Loucy (cell line): ENCODE data around the gene SLC17A2.

ENCODE experiments used
- H2AFZ ChIP-seq: fragments of 200-600 bp; sonication (generic); 2 replicates; pipeline ENCODE4 v1.6.0; 2016; ENCODE audit warnings: antibody characterized with exemption, mild to moderate bottlenecking, low read length, moderate library complexity
- H3F3A ChIP-seq: fragments of 200-600 bp; 2 replicates; pipeline ENCODE4 v1.6.0; 2016; ENCODE audit warnings: antibody characterized with exemption, low read depth, mild to moderate bottlenecking
- H3K27me3 ChIP-seq: fragments of 200-600 bp; sonication (generic); 2 replicates; pipeline ENCODE4 v1.6.1; 2014; ENCODE audit warnings: low read length, mild to moderate bottlenecking; ENCODE audit not compliant: insufficient read depth, poor library complexity, severe bottlenecking
- H3K36me3 ChIP-seq: fragments of 200-600 bp; sonication (generic); 2 replicates; pipeline ENCODE4 v1.6.1; 2016; ENCODE audit warnings: low read length; ENCODE audit not compliant: insufficient read depth
- H3K4me1 ChIP-seq: fragments of 200-600 bp; sonication (generic); 2 replicates; pipeline ENCODE4 v1.5.1; 2014; ENCODE audit warnings: low read length, mild to moderate bottlenecking; ENCODE audit not compliant: insufficient read depth, poor library complexity, severe bottlenecking
- H3K4me2 ChIP-seq: fragments of 200-600 bp; sonication (generic); 2 replicates; pipeline ENCODE4 v1.6.0; 2014; ENCODE audit warnings: antibody characterized with exemption, low read length, low read depth, mild to moderate bottlenecking; ENCODE audit not compliant: poor library complexity, severe bottlenecking
- H3K4me3 ChIP-seq: fragments of 200-600 bp; sonication (generic); 2 replicates; pipeline ENCODE4 v1.5.1; 2014; ENCODE audit warnings: low read length, mild to moderate bottlenecking, mixed read lengths; ENCODE audit not compliant: poor library complexity, severe bottlenecking
- H3K79me2 ChIP-seq: fragments of 200-600 bp; sonication (generic); 2 replicates; pipeline ENCODE4 v1.6.1; 2014; ENCODE audit warnings: low read length; ENCODE audit not compliant: insufficient read depth
- H3K9ac ChIP-seq: fragments of 200-600 bp; sonication (generic); 2 replicates; pipeline ENCODE4 v1.6.0; 2014; ENCODE audit warnings: mild to moderate bottlenecking, low read depth, low read length, moderate library complexity; ENCODE audit not compliant: poor library complexity, severe bottlenecking
- H3K9me2 ChIP-seq: fragments of 200-600 bp; sonication (generic); replicated peaks from 2 replicates; pipeline ENCODE4 v1.6.1; 2016; ENCODE audit warnings: low read depth, low read length, mixed read lengths
- H3K9me3 ChIP-seq: fragments of 200-600 bp; sonication (generic); 2 replicates; pipeline ENCODE4 v1.6.1; 2014; ENCODE audit warnings: mild to moderate bottlenecking, antibody characterized with exemption, low read length, low read depth; ENCODE audit not compliant: insufficient read depth
- H4K20me1 ChIP-seq: fragments of 200-600 bp; sonication (generic); 2 replicates; pipeline ENCODE4 v1.6.0; 2014; ENCODE audit warnings: antibody characterized with exemption, low read length, mild to moderate bottlenecking; ENCODE audit not compliant: insufficient read depth, poor library complexity, severe bottlenecking
- EZH2phosphoT487 ChIP-seq: fragments of 200-600 bp; IDR thresholded peaks from 2 replicates; pipeline ENCODE4 v1.6.1; 2018; ENCODE audit warnings: antibody characterized with exemption, mild to moderate bottlenecking, moderate library complexity, borderline replicate concordance
- TF ChIP-seq, protein P1 (sequence below): fragments of 200-600 bp; sonication (generic); conservative IDR thresholded peaks from 2 replicates; pipeline ENCODE4 v1.5.1; 2014; ENCODE audit warnings: mild to moderate bottlenecking, antibody characterized with exemption, low read length

The SLC17A2 gene

GRCh38 chr6:25930532-25931410, at the start of gene SLC17A2:
Gene SLC17A2, minus strand, starts transcription at chr6:25930691. Its CDS starts 4,895 bp downstream, at chr6:25925796.
- no peaks in the 10 kb centered on the region for H3K9me3 ChIP-seq
- H3K4me3 ChIP-seq = no peak within 1 kb of the TSS
- no peaks in the 10 kb centered on the region for H3K79me2 ChIP-seq
- no peak within 1 kb of the TSS for H2AFZ ChIP-seq
- no peak for TF ChIP-seq EZH2phosphoT487
- TF ChIP-seq, protein P1, sequence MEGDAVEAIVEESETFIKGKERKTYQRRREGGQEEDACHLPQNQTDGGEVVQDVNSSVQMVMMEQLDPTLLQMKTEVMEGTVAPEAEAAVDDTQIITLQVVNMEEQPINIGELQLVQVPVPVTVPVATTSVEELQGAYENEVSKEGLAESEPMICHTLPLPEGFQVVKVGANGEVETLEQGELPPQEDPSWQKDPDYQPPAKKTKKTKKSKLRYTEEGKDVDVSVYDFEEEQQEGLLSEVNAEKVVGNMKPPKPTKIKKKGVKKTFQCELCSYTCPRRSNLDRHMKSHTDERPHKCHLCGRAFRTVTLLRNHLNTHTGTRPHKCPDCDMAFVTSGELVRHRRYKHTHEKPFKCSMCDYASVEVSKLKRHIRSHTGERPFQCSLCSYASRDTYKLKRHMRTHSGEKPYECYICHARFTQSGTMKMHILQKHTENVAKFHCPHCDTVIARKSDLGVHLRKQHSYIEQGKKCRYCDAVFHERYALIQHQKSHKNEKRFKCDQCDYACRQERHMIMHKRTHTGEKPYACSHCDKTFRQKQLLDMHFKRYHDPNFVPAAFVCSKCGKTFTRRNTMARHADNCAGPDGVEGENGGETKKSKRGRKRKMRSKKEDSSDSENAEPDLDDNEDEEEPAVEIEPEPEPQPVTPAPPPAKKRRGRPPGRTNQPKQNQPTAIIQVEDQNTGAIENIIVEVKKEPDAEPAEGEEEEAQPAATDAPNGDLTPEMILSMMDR = no peak
- no peaks in the 10 kb centered on the region for H3K36me3 ChIP-seq
- H3K4me1 ChIP-seq = peaks cover 7% of the 10 kb centered on the region
- no peak within 1 kb of the TSS for H3K9ac ChIP-seq
- no peaks in the 10 kb centered on the region for H3K9me2 ChIP-seq
- H3F3A ChIP-seq = no peaks in the 10 kb centered on the region
- H3K27me3 ChIP-seq = peaks cover 13% of the 10 kb centered on the region
- no peak within 1 kb of the TSS for H3K4me2 ChIP-seq
- H4K20me1 ChIP-seq = no peaks in the 10 kb centered on the region

GRCh38 chr6:25975923-25976560, 45.6 kb upstream of the SLC17A2 start:
- H3K79me2 ChIP-seq = no peaks in the 10 kb centered on the region
- H3K9me2 ChIP-seq = no peaks in the 10 kb centered on the region
- TF ChIP-seq, protein P1 = no peak
- no peak for TF ChIP-seq EZH2phosphoT487
- no peak overlapping the region for H3K9ac ChIP-seq
- no peaks in the 10 kb centered on the region for H3K27me3 ChIP-seq
- no peaks in the 10 kb centered on the region for H3F3A ChIP-seq
- no peak overlapping the region for H3K4me2 ChIP-seq
- H3K9me3 ChIP-seq = no peaks in the 10 kb centered on the region
- no peaks in the 10 kb centered on the region for H3K4me1 ChIP-seq
- peaks cover 35% of the 10 kb centered on the region; the same call in 1 of the 2 replicates for H3K36me3 ChIP-seq
- H2AFZ ChIP-seq = no peak overlapping the region
- H3K4me3 ChIP-seq = no peak overlapping the region
- no peaks in the 10 kb centered on the region for H4K20me1 ChIP-seq

DNA sequence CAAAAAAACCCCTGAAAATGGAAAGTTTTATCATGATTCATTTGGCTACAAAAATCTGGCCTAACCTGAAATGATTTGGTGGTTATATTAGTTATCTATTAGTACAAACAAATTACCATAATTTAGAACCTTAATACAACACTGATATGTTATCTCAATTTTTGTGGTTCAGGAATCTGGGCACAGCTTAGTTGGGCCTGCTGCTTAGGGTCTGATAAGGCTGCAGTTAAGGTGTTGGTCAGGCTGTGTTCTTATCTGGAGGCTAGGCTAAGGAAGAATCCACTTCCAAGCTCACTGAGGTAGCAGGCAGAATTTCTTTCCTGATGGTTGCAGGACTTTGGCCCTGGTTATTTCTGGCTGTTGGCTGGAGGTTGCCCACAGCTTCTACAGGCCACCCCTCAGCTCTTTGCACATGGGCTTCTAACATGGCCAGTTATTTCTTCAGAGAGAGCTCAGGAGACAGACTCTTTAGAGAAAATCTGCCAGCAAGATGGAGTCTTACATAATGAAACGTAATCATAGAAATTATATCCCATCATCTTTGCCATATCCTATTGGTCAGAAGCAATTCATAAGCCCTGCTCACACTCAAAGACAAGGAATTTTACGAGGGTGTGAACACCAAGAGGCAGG, 43.5 kb upstream of the SLC17A2 start:
- no peaks in the 10 kb centered on the region for H3F3A ChIP-seq
- H3K27me3 ChIP-seq = no peaks in the 10 kb centered on the region
- H2AFZ ChIP-seq = no peak overlapping the region
- no peak overlapping the region for H3K9ac ChIP-seq
- H3K36me3 ChIP-seq = peaks cover 35% of the 10 kb centered on the region; the same call in 1 of the 2 replicates
- no peaks in the 10 kb centered on the region for H4K20me1 ChIP-seq
- no peaks in the 10 kb centered on the region for H3K9me2 ChIP-seq
- H3K79me2 ChIP-seq = peaks cover 1% of the 10 kb centered on the region; the same call in 1 of the 2 replicates
- no peaks in the 10 kb centered on the region for H3K9me3 ChIP-seq
- no peak overlapping the region for H3K4me2 ChIP-seq
- H3K4me3 ChIP-seq = no peak overlapping the region
- TF ChIP-seq, protein P1 = no peak
- TF ChIP-seq EZH2phosphoT487 = no peak
- H3K4me1 ChIP-seq = peaks cover 5% of the 10 kb centered on the region
